K562 (cell line): Measurements from ENCODE around the gene PRR9. TPM values are rescaled to one million over a fixed set of nuclear protein-coding genes. Genes with fewer than 3 reads are reported as not detected.
A peak's percentile ranks its signal among the peaks of the same experiment; 100 is the strongest.

ENCODE experiments used
- ATAC-seq: fragments of 200-7000 bp; cut with Tn5 transposase; 3 replicates; pipeline ENCODE4 v1.9.1; 2020; ENCODE audit warnings: moderate library complexity
- BruUV-seq: library from RNA; stranded (reverse); fragments of 400-500 nt; replicated peaks from 2 replicates; lab custom pipeline; 2021; lab: Mats Ljungman, UMichigan
- CTCF ChIA-PET: fragments of 300-600 bp; formaldehyde crosslinking; extraction: SDS; loops from one replicate; lab custom pipeline; 2021; ENCODE audit warnings: low intra/inter-chr PET ratio; lab: Yijun Ruan, JAX
- POLR2A ChIA-PET: fragments of 300-600, 350-650 bp; sonication (Branson Sonifier 250); formaldehyde crosslinking; extraction: SDS; loops from one replicate; lab custom pipeline; 2021; ENCODE audit warnings: antibody characterized with exemption, inconsistent platforms; lab: Yijun Ruan, JAX
- DNase-seq, 4 experiments: peaks; one replicate each; pipeline versions ENCODE4 v3.0.0 to v3.0.0-alpha.2; 2011 to 2018; ENCODE audit warnings: low spot score in 3 of 4, mixed read lengths in 3 of 4; ENCODE audit errors: extremely low read depth in 1 of 4
- FAIRE-seq: peaks from 2 replicates; lab custom pipeline; 2011; peaks lifted over from hg19 to GRCh38; lab: Jason Lieb, UNC
- H2AFZ ChIP-seq: 2 replicates; pipeline ENCODE4 v1.6.0; 2011; ENCODE audit warnings: low read depth, low read length, control low read depth, inconsistent platforms
- H3K27ac ChIP-seq: fragments of 200-600 bp; 3 replicates; pipeline ENCODE4 v1.8.0; 2011; ENCODE audit warnings: low read depth, mild to moderate bottlenecking, control low read depth, inconsistent platforms, low read length, moderate library complexity, mixed read lengths; ENCODE audit errors: extremely low read depth
- H3K27me3 ChIP-seq, 2 experiments: fragments of 300-600 bp in 1 of 2; 2 replicates in 1 of 2; 3 replicates in 1 of 2; pipeline versions ENCODE4 v1.6.0 to v1.8.0; 2011; ENCODE audit warnings: inconsistent platforms in 2 of 2, low read length in 2 of 2, mild to moderate bottlenecking in 1 of 2, mixed read lengths in 1 of 2, moderate library complexity in 1 of 2; ENCODE audit not compliant: control insufficient read depth in 2 of 2, insufficient read depth in 2 of 2
- H3K36me3 ChIP-seq: fragments of 300-600 bp; 3 replicates; pipeline ENCODE4 v1.8.0; 2011; ENCODE audit warnings: mild to moderate bottlenecking, low read length, inconsistent platforms; ENCODE audit not compliant: control insufficient read depth, insufficient read depth
- H3K4me1 ChIP-seq, 2 experiments: fragments of 200-600 bp in 1 of 2; replicated peaks in 1 of 2; 2 replicates in 1 of 2; 3 replicates in 1 of 2; pipeline versions ENCODE4 v1.5.1 to v1.8.0; 2011; ENCODE audit warnings: inconsistent platforms in 2 of 2, low read length in 2 of 2, mild to moderate bottlenecking in 1 of 2, mixed read lengths in 1 of 2, moderate library complexity in 1 of 2; ENCODE audit not compliant: control insufficient read depth in 2 of 2, insufficient read depth in 2 of 2
- H3K4me2 ChIP-seq: 2 replicates; pipeline ENCODE4 v1.6.1; 2011; ENCODE audit warnings: low read length, control low read depth, inconsistent platforms, mixed read lengths; ENCODE audit not compliant: insufficient read depth
- H3K4me3 ChIP-seq: fragments of 200-600 bp; sonication (generic), shearing (Covaris generic); 2 replicates; pipeline ENCODE4 v1.5.1; 2016; ENCODE audit warnings: control low read depth, inconsistent platforms
- H3K79me2 ChIP-seq: fragments of 200-600 bp; 3 replicates; pipeline ENCODE4 v1.8.0; 2011; ENCODE audit warnings: low read length, inconsistent platforms; ENCODE audit not compliant: control insufficient read depth, insufficient read depth
- H3K9ac ChIP-seq, 2 experiments: 2 replicates each; pipeline versions ENCODE4 v1.6.0 to v1.6.1; 2011; ENCODE audit warnings: low read depth in 2 of 2, low read length in 2 of 2, control low read depth in 1 of 2, inconsistent platforms in 1 of 2, mild to moderate bottlenecking in 1 of 2, mixed read lengths in 1 of 2; ENCODE audit not compliant: insufficient read depth in 1 of 2
- H3K9me1 ChIP-seq: one replicate; pipeline ENCODE4 v1.6.0; 2011; ENCODE audit warnings: inconsistent platforms, mild to moderate bottlenecking, low read length, moderate library complexity; ENCODE audit not compliant: control insufficient read depth, insufficient read depth
- H3K9me3 ChIP-seq: replicated peaks from 2 replicates; pipeline ENCODE4 v1.5.1; 2011; ENCODE audit warnings: low read depth, low read length, inconsistent platforms; ENCODE audit not compliant: control insufficient read depth, insufficient read depth
- H4K20me1 ChIP-seq: replicated peaks from 2 replicates; pipeline ENCODE4 v1.6.1; 2011; ENCODE audit warnings: low read length, inconsistent platforms, mixed read lengths; ENCODE audit not compliant: control insufficient read depth, insufficient read depth
- CBFA2T2 ChIP-seq: fragments of 450-650 bp; conservative IDR thresholded peaks from 2 replicates; pipeline ENCODE4 v1.6.1; 2017; ENCODE audit warnings: mild to moderate bottlenecking
- CUX1 ChIP-seq: fragments of 200-800 bp; sonication (Bioruptor generic); IDR thresholded peaks from 2 replicates; pipeline ENCODE4 v1.6.1; 2016; ENCODE audit warnings: missing genetic modification characterization, missing compliant biosample characterization
- MBD2 ChIP-seq: sonication (generic); IDR thresholded peaks from 2 replicates; pipeline ENCODE4 v1.6.1; 2016; ENCODE audit warnings: low read depth, borderline replicate concordance
- NFIC ChIP-seq: fragments of 450-650 bp; IDR thresholded peaks from 2 replicates; pipeline ENCODE4 v1.6.1; 2017; ENCODE audit warnings: mild to moderate bottlenecking, inconsistent platforms
- ZNF644 ChIP-seq: fragments of 200-800 bp; sonication (Bioruptor generic); IDR thresholded peaks from 2 replicates; pipeline ENCODE4 v1.6.1; 2016; ENCODE audit warnings: low read depth, missing genetic modification characterization, missing compliant biosample characterization
- WGBS: fragments of 100-300 bp; shearing (Covaris generic); methylation state at CpG from one replicate; pipeline ENCODE4 v1.1.6; 2016; ENCODE audit warnings: low coverage, mixed read lengths; ENCODE audit not compliant: insufficient coverage; ENCODE audit errors: missing lambda C conversion rate; 5-methylcytosine and 5-hydroxymethylcytosine counted together
- in situ Hi-C: fragments of 300-500 bp; cut with MboI; formaldehyde crosslinking; loops from 4 replicates; pipeline ENCODE4 v1.15.0; 2018; ENCODE audit warnings: inconsistent platforms, mixed read lengths
- intact Hi-C: fragments of 100-400 bp; cut with micrococcal nuclease; formaldehyde crosslinking; loops from 2 replicates; pipeline ENCODE4 v1.14.2; 2022
- polyA plus RNA-seq, 8 experiments: library from polyadenylated mRNA; depleted of rRNA in 4 of 8; stranded (reverse) in 5 of 8; unstranded in 3 of 8; fragments of >200 nt; fragmentation: Nextera tagmentation in 2 of 8; fragmentation: Illumina TruSeq in 1 of 8; extraction: Ambion mirVana in 2 of 8; extraction: Trizol in 1 of 8; gene quantifications; 2 replicates each; pipeline versions ENCODE4 v1.2.1 to v1.2.3, GENCODE V29; 2011 to 2014; ENCODE audit warnings: inconsistent platforms in 1 of 8, missing spikeins in 1 of 8
- total RNA-seq, 7 experiments: library from RNA; depleted of rRNA in 6 of 7; stranded (reverse); fragments of >200 nt in 6 of 7; fragmentation: Illumina TruSeq in 2 of 7; extraction: Trizol in 2 of 7; gene quantifications; 2 replicates each; pipeline versions ENCODE4 v1.2.1 to v1.2.3, GENCODE V29; 2011 to 2021; ENCODE audit warnings: low replicate concordance in 1 of 7
- TF ChIP-seq, protein P1 (sequence below): fragments of 250-450 bp; sonication (Bioruptor Pico); IDR thresholded peaks from 2 replicates; pipeline ENCODE4 v1.4.0; 2020; ENCODE audit warnings: mild to moderate bottlenecking, moderate library complexity, borderline replicate concordance
- TF ChIP-seq, protein P2 (sequence below): sonication (generic); formaldehyde crosslinking; IDR thresholded peaks from 2 replicates; pipeline ENCODE4 v1.8.0; 2022; ENCODE audit warnings: missing genetic modification reagents, mild to moderate bottlenecking, moderate library complexity, borderline replicate concordance

The PRR9 gene
- total and polyA plus RNA-seq, 9 of the 15 experiments (the other 6 are each of a cell fraction or from before 2014, with no cell fraction given): 0.14 to 1.4 (median 0.24) TPM; not detected in 1

GRCh38 chr1:153217744-153218416, 496 bp downstream of the PRR9 start (continued):
- TF ChIP-seq, protein P1, sequence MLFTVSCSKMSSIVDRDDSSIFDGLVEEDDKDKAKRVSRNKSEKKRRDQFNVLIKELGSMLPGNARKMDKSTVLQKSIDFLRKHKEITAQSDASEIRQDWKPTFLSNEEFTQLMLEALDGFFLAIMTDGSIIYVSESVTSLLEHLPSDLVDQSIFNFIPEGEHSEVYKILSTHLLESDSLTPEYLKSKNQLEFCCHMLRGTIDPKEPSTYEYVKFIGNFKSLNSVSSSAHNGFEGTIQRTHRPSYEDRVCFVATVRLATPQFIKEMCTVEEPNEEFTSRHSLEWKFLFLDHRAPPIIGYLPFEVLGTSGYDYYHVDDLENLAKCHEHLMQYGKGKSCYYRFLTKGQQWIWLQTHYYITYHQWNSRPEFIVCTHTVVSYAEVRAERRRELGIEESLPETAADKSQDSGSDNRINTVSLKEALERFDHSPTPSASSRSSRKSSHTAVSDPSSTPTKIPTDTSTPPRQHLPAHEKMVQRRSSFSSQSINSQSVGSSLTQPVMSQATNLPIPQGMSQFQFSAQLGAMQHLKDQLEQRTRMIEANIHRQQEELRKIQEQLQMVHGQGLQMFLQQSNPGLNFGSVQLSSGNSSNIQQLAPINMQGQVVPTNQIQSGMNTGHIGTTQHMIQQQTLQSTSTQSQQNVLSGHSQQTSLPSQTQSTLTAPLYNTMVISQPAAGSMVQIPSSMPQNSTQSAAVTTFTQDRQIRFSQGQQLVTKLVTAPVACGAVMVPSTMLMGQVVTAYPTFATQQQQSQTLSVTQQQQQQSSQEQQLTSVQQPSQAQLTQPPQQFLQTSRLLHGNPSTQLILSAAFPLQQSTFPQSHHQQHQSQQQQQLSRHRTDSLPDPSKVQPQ (CRISPR knock-in tag): no peak

- no peak; the same call in 2 of the 3 replicates for ATAC-seq
- TF ChIP-seq MBD2 (no peak), CBFA2T2 (0 out of 2 replicates have a peak, but pooled peaks have one; percentile 19), NFIC (peak; percentile 79), ZNF644 (tag) (no peak), CUX1 (CRISPR knock-in tag) (no peak)
- TF ChIP-seq, protein P2, sequence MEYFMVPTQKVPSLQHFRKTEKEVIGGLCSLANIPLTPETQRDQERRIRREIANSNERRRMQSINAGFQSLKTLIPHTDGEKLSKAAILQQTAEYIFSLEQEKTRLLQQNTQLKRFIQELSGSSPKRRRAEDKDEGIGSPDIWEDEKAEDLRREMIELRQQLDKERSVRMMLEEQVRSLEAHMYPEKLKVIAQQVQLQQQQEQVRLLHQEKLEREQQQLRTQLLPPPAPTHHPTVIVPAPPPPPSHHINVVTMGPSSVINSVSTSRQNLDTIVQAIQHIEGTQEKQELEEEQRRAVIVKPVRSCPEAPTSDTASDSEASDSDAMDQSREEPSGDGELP (CRISPR knock-in tag): no peak
Measured at GRCh38 chr1:153220606-153221303, 3.4 kb downstream of the PRR9 start.

More at GRCh38 chr1:153220606-153221303, 3.4 kb downstream of the PRR9 start:
- FAIRE-seq: no peak
- Histone ChIP-seq H3K4me2 (no peak overlapping the region), H3K27me3 (peaks cover 2 to 18% of the 10 kb centered on the region in 2 experiments; a peak in 1 of 5 replicates), H3K9me3 (no peaks in the 10 kb centered on the region), H3K9me1 (no peaks in the 10 kb centered on the region), H3K4me3 (no peak overlapping the region), H3K27ac (no peak overlapping the region), H3K36me3 (no peaks in the 10 kb centered on the region), H3K79me2 (no peaks in the 10 kb centered on the region), H2AFZ (no peak overlapping the region), H3K9ac (no peak overlapping the region), H3K4me1 (no peaks in the 10 kb centered on the region; a peak in 1 of 5 replicates), H4K20me1 (no peaks in the 10 kb centered on the region)
- CTCF ChIA-PET: no interaction called here
- intact Hi-C loops: loop anchor here (5.0 to 10.0 kb wide), 2 partner anchors 346 to 568 kb away; partner anchors contain the start of gene SMCP
- DNase-seq: peak in 2 of 4 experiments; percentile 14 to 33
- POLR2A ChIA-PET: no interaction called here
- WGBS: 0% methylated on average over 6 of the region's 6 CpGs
- in situ Hi-C loops: loop anchor here (10.0 kb wide), 2 partner anchors 346 to 566 kb away; partner anchors contain the start of gene SMCP
- BruUV-seq: no TSS peak
